C4-2B (cell line): ENCODE results near the gene GRB7.
A peak's percentile ranks its signal among the peaks of the same experiment; 100 is the strongest.

Experiments used
- H3K27ac ChIP-seq: fragments of 450-650 bp; 2 replicates; pipeline ENCODE4 v1.5.1; 2017
- CTCF ChIP-seq: fragments of 450-650 bp; conservative IDR thresholded peaks from 2 replicates; pipeline ENCODE4 v1.5.1; 2017; ENCODE audit warnings: mild to moderate bottlenecking
- ZFX ChIP-seq: fragments of 450-650 bp; IDR thresholded peaks from 2 replicates; pipeline ENCODE4 v1.6.1; 2017

Gene GRB7

GRCh38 chr17:39754161-39754957 is 16.6 kb downstream of the GRB7 start:
- peak; percentile 81; the same call in 1 of the 2 replicates for TF ChIP-seq ZFX
- peak; percentile 99 for TF ChIP-seq CTCF
- peak overlapping the region; percentile 78 for H3K27ac ChIP-seq

DNA sequence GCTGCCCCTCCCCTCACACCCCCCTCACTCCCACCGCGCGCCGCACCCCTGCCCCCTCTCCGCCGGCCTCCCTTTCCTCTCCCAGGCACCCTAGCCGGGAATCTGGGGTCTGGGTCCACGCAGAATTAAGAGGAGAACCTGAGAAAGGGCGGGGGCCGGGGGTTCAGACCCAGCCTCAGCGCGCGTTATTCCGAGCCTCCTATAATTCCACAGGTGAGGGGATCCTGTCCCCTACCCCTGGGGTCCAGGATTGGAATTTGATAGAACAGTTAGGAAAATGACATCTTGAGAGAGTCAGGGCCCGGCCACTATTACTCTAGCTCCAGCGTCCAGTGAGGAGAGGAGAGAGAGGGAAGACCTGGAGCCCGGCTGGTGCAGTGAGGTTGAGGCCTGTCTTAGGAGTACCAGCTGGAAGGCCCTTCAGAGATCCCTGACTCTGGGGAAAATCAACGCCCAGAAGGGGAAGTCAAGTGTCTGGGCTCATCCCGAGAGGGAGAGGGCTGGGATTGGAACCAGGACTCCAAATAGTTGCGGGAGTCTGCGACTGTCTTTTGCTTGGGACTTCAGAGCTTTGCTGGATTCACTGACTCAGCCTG is 17.3 kb downstream of the GRB7 start:
- no peak for TF ChIP-seq ZFX
- no peak for TF ChIP-seq CTCF
- H3K27ac ChIP-seq = peak overlapping the region; percentile 78

DNA sequence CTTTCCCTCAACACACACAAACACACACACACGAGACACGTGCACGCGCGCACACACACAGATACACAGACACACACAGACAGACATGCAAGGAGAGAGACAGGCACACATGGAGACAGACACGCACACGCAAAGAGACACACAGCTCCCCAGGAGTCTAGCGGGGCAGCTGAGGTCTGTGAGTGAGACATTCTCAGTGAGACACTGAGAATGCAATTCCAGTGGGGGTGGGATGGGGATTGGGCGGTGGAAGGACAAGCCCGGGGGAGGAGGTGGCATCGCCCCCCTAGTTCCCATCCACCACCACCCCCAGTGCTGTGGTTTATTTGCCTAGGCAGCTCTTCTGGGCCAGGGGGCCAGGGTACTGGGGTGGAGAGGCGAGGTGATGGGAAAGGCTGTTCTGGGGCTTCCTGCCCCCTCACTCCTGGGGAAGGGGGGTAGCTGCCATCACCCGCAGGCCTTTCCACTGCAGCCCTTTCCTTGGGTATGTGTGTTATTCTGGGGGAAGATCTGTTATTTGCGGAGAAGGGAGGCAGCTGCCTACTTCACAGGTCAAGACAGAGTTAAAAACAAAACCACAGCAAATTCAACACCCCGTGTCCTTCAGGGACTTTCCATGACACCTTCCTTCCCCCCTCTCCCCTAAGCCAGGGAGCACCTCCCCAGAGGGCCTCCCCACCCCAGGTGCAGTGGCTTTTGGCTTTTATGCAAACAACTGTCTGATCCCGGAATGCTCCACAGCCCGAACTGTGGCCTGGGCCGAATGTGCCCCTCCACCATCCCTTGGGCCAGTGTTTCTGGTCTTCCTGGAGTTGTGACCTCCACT is 18.0 kb downstream of the GRB7 start:
- TF ChIP-seq ZFX = no peak
- TF ChIP-seq CTCF = no peak
- no peak overlapping the region for H3K27ac ChIP-seq

DNA sequence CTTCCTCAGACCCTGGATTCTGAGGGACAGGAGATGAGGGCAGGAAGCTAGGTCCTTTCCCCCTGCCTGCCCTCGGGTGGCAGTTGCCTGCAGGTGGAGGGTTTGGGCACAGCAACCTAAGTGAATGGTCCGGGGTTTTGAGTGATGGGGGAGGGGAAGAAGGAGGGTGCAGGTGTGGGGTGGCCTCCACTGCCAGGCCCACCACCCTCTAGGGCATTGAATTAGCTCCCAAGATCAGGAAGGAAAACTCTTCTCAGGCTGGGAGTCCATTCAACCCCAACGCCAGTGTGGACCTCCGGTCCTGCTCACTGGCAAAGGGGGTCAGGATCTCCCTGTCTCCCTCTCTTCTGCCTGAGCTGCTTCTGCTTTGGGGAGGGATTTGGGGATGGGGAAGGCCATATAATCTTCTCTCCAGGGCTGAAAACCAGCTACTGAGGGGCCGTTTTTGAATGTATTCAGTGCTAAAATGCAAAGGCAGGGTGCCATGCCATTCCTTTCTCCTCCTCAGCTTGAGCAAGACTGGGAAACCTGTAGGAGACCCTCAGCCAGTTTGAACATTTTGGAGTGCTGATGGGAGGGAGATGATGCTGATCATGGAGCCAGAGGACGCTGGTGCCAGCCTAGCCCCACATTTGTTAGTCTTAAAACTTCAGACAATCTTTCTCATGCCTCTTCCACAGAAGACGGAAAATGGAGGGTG is 18.8 kb downstream of the GRB7 start:
- TF ChIP-seq CTCF = no peak
- no peak for TF ChIP-seq ZFX
- H3K27ac ChIP-seq = no peak overlapping the region

DNA sequence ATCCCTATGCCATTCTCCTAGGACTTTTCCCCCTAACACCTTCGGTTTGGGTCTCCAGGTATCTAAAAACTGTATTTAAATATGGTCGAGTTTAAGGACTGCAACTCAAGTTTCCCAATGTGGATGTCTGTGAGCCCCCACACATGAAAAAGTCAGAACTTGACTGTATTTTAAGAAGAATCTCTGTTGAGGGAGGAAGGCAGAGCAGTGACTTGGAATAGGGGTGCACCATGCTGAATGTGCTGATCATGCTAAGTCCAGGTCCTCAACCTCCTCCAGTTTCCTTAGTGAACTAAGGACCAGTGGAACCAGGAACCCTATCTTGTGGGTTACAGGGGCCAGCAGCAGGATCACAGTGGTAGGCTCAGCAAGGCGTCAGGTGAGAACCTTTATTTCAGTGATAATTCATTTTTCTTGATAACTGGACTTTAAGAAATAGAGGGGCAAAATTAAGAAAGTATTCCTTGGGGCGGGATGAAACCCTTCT is 19.5 kb downstream of the GRB7 start:
- no peak overlapping the region for H3K27ac ChIP-seq
- TF ChIP-seq CTCF (no peak), ZFX (no peak)

- no peak overlapping the region for H3K27ac ChIP-seq
Measured at GRCh38 chr17:39757931-39758873, 20.5 kb downstream of the GRB7 start.

More at GRCh38 chr17:39757931-39758873, 20.5 kb downstream of the GRB7 start:
- TF ChIP-seq CTCF (no peak), ZFX (no peak)
